NCI-H2081 (cell line): Measurements from ENCODE around the gene UBE2I.

Experiments used
- DNase-seq, 2 experiments: peaks; one replicate each; lab custom pipeline; 2025; lab: John Stamatoyannopoulos, UW

The UBE2I gene

GRCh38 chr16:1361685-1362360 is 52.4 kb downstream of the UBE2I start:
- no peak for DNase-seq

- no peak for DNase-seq
Measured at GRCh38 chr16:1362807-1363206, 53.4 kb downstream of the UBE2I start.

- DNase-seq, result peak; percentile 68 to 77
Measured at GRCh38 chr16:1363501-1364041, 54.1 kb downstream of the UBE2I start.

- DNase-seq, result no peak
Measured at GRCh38 chr16:1364510-1364909, 55.1 kb downstream of the UBE2I start.

- no peak for DNase-seq
Measured at GRCh38 chr16:1366060-1366711, 56.8 kb downstream of the UBE2I start.

GRCh38 chr16:1366712-1367299 is 57.4 kb downstream of the UBE2I start:
- DNase-seq, result peak in 1 of 2 experiments; percentile 38

GRCh38 chr16:1367486-1368174 is 58.2 kb downstream of the UBE2I start:
- peak in 1 of 2 experiments; percentile 48 for DNase-seq

- DNase-seq, result no peak
Measured at GRCh38 chr16:1371054-1371978, 61.9 kb downstream of the UBE2I start.

GRCh38 chr16:1372292-1372950 is 63.0 kb downstream of the UBE2I start:
- no peak for DNase-seq

- no peak for DNase-seq
Measured at GRCh38 chr16:1374418-1375297, 65.2 kb downstream of the UBE2I start.

- DNase-seq, result no peak
Measured at GRCh38 chr16:1375298-1375640, 65.8 kb downstream of the UBE2I start.

- DNase-seq, result no peak
Measured at GRCh38 chr16:1375741-1376410, 66.4 kb downstream of the UBE2I start.
